Activated T-cell treated with anti-CD3 and anti-CD28 coated beads, Interleukin-2, amount 50 U/mL, for 1 hour (primary cell): Measurements from ENCODE around the gene EME2.
A peak's percentile ranks its signal among the peaks of the same experiment; 100 is the strongest.

Experiments
- DNase-seq: peaks from one replicate; pipeline ENCODE4 v3.0.0-alpha.2; 2020

EME2 gene

DNA sequence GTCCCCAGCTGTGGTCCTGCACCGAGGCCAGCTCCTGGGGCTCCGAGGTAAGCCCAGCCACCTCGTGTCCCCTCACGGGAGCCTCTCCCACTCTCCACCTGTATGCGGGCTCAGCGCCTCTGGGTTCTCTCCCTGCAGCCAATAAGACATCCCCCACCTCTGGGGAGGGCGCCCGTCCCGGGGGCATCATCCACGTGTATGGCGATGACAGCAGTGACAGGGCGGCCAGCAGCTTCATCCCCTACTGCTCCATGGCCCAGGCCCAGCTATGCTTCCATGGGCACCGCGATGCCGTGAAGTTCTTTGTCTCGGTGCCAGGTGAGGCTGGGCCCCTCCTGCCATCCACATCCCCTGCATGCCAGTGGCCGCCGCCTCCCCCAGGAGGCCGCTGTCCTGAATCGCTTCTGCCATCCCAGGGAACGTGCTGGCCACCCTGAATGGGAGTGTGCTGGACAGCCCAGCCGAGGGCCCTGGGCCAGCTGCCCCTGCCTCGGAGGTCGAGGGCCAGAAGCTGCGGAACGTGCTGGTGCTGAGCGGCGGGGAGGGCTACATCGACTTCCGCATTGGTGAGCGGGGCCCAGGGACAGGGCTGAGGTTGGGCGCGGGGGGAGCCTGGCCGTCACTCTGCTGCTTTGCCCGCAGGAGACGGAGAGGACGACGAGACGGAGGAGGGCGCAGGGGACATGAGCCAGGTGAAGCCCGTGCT is 4.4 kb upstream of the EME2 start:
- no peak for DNase-seq

DNA sequence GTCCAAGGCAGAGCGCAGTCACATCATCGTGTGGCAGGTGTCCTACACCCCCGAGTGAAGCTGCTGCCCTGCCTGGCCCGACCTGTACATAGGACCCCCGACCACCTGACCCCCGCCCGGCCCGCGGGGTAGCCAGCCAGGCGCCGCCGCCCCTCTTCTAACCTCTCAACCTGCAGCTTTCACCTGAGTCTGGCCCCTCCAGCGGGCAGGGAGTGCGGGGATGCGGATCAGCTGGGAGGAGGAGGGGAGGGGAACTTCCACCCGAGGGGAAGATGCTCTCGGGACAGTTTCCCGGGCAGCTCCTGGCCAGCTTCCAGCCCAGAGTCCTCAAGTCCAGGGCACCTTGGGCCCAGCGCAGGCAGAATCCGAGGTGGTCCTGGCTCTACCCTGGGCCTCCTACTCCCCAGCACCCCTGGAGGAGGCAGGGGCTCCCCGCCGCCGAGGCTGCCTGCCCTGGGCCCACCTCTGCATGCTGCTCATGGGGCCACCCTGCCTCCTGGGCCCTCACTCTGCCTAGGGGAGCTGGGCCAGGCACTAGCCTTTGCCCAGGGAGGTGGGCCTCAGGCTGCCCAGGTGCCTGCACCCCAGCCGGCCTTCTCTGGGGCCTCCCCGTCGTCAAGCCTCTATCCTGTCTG is 3.7 kb upstream of the EME2 start:
- DNase-seq, result no peak

DNA sequence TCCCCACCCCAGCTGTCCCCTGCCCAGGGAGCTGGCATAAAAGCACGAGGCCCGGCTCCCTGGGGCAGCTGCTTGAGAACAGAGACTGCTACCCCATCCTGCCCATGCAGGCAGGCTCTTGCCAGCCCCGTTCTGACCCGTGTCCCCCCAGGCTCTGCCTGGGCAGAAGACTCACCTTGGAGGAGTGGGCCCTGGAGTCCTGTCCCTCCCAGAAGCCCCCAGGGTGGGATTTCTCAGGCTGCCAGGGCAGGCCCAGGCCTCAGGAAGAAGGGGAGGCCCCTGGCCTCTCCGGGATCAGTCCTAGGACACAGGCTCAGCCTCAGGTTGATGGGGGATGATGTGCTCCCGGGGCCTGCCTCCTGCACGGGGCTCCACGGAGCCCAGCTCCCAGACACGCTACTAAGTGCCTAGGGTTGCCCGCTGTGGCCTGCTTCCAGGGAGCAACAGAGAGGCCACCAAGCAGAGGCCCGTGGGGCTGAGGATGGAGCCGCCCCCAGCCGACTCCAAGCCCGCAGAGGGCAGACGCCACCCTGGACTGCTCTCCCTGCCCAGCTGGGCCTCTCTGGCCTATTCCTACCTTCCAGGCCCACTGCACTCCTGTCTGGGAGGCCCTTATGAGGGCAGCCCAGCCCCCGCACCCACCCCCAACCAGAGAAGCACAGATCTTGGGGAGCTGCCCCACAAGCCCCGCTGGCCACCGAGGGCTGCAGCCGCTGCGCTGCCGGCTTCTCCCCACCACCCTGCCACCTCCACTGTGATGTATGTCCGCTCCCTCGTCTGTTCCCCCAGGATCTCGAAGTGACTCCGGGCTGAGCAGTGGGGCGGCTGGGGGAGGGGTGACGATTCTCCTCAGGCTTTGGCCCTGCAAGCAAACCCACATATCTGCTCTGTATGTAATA is 3.0 kb upstream of the EME2 start:
- DNase-seq, result no peak

DNA sequence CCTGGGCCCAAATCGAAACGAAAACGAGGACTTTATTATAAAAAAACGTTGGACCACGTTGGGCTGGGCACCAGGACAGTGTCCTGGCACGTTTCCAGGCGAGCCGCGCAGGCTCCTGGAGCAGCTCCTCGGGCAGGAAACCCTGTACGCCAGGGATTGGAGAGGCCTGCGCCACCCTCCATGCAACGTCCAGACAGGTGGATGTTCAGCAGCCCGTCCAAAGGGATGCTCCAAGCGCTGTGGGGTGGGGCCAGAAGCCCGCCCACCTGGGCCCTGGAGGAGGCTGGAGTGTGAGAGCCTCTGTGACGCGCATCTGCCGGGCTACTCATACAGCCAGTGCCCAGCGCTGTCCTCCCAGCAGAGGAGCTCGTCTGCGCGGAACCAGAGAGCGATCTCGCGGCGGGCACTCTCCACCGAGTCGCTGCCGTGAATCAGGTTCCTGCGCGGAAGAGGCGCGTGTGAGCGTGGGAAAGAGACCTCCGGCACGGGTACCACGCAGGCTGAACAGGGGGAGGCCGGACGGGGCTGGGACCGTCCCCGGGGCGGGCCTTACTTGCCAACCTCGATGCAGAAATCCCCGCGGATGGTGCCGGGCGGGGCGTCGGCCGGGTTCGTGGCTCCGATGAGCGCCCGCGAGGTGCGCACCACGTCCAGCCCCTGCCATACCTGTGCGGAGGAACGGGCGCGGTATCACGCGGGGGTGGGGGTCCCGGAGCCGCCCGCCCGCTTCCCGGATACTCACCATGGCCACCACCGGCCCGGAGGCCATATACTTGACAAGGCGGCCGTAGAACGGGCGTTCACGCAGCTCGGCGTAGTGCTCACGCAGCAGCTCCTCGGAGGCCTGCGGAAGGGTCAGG is 2.1 kb upstream of the EME2 start:
- DNase-seq, result peak; percentile 66

DNA sequence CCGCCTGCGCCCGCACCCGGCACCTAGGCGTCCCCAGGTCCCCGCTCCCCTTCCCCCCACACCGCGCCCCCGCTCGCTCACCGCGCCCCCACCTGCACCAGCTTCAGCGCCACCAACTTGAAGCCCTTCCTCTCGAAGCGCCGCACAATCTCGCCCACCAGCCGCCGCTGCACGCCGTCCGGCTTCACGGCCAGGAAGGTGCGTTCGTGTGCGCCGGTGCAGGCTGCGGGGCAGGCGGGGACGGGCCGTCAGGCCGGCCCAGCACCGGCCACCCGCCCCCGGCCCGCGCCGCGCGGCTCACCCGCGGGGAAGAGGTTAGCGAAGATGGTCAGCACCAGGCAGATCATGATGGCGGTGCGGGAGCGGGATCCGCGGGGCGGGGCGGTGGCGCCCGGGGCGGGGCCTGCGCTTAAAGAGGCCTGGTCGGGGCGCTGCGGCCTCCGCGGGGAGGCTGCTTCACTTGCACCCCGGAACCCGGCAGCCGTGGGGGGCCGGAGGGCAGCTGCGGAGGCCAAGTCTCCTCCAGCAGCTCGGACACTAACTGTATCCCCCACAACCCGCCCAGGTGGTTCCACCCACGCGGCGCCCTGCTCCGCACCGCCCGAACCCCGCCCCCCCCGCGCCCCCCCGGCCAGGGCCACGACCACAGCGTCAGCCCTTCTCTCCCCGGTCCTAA is 1.3 kb upstream of the EME2 start, which contains the start of gene NME3:
NME3 (minus strand) TSS at position 356 of the 676 bp plus-strand sequence; CDS start at position 347, 9 bp downstream.
- DNase-seq, result peak; percentile 86

DNA sequence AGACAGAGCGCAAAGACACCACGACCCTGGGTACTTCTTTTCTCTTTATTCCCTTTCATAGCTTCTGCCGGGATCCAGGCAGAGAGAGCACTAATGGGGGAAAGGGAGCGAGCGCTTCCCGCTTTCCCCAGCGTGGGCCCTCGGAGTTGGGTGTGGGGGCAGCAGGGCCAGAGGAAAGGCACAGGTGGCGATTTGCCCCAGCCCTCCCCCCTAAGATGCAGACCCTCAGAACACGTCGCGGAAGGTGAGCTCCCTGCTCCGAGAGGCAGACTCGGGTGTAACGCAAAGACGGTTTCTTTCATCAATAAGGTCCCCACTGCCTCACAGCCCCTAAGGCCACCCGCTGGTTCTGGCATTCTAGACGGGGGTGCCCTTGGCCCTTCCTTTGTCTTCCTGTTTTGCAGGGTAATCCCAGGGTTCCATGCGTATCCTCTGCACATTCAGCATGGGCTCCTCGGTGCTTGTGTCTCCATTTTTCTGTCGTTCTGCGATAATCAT is 697 bp upstream of the EME2 start:
- DNase-seq, result peak; percentile 34

DNA sequence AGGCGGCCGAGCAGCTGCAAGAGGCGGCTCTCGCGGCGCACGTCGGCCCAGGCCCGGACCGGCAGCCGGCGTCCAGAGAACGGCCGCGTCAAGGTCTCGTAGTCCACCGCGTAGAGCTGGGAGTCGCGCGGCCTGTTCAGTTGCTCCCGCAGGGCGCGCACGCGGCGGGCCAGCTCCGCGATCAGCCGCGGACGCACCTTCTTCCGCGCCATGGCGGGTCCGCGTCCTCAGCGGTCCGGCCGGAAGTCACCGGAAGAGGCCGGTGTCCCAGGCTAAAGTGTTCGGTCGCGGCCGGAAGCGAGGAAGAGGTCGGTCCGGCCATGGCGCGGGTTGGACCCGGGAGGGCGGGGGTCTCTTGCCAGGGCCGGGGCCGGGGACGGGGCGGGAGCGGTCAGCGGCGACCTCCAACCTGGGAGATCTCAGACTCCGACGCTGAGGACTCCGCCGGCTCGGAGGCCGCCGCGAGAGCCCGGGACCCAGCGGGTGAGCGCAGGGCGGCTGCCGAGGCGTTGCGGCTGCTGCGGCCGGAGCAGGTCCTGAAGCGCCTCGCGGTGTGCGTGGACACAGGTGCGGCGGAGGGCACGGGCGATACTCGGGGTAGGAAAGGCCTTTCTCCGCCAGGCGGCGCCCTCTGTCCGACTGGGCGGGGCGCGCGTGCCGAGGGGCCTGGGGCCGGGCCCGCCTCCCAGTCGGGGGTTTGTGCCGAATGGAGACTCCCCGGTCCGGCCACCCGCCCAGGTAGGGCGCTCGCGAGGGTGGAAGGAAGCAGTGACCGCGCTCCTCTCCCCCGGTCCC is 495 bp downstream of the EME2 start, which contains the start of gene MRPS34:
MRPS34 (minus strand) TSS at position 227 of the 795 bp plus-strand sequence; CDS start at position 212, 15 bp downstream.
- peak; percentile 81 for DNase-seq

DNA sequence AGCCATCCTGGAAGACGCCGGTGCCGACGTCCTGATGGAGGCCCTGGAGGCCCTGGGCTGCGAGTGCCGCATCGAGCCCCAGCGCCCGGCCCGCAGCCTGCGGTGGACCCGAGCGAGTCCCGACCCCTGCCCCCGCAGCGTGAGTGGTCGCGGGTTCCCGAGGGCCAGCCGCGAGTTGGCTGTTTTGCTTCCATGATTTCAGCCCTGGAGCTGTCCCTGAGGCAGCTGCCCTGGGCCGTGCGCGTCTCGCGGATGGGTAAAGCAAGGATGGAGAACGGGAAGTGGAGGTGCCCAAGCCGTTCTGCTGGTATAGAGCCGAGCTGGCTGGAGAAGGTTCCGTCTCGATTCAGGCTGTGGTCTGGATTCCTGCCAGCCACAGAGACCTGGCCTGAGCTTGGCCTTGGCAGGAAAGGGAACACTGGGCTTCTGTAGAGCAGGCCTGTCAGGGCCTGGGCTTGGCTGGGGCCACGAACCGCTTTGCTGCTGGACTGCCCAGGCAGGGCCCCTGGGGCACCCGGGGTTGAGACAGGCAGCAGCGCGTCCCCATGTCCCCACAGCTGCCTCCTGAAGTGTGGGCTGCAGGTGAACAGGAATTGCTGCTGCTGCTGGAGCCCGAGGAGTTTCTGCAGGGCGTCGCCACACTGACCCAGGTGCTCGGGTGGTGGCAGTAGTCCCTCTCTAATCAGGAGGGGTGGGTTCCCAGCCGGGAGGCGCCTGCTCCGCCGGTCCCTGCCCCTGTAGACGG is 1.3 kb downstream of the EME2 start:
- no peak for DNase-seq

DNA sequence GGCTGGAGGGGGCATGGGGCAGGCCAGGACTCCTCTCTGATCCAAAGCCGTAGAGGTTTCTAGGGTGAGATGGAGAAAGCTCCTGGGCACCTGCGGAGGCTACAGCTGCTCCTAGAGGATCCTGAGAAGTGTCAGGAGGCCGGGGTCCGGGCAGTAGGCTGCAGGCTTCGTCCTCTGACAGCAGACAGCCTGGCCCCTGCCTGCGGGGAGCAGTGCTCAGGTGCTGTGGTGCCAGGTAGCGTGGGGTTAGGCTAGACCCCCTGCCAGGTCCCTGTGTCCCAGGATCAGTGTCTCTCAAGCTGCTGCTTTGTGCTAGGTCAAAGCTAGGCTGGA is 1.8 kb downstream of the EME2 start:
- no peak for DNase-seq

DNA sequence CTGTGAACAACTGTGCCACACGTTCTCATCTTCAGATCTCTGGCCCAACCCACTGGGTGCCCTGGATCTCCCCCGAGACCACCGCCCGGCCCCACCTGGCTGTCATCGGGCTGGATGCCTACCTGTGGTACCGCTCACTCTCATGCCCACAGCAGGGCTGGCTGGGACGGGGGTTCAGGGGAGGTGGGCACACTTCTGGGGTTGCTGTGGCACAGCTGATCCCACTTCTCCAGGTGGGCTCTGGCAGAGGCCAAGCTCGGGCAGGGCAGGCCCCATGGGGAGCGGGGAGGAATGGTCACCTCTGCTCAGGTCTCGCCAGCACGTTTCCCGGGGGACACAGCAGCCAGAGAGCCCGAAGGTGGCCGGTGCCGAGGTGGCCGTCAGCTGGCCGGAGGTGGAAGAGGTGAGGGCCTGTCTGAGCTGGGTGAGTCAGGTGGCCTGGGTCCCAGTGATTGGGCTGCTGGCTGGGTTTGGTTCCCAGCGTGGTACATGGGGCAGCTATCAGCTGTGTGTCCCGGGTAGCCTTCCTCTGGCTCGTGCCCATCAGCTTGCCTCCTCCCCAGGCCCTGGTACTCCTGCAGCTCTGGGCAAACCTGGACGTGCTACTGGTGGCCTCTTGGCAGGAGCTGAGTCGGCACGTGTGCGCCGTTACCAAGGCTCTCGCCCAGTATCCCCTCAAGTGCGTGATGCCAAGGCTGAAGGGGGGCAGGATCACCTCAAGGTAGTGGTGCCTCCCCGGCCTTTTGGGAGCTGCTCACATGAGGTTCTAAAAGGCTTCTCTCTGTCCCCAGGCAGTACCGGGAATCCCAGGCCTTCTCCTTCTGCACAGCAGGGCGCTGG is 2.6 kb downstream of the EME2 start:
- no peak for DNase-seq

DNA sequence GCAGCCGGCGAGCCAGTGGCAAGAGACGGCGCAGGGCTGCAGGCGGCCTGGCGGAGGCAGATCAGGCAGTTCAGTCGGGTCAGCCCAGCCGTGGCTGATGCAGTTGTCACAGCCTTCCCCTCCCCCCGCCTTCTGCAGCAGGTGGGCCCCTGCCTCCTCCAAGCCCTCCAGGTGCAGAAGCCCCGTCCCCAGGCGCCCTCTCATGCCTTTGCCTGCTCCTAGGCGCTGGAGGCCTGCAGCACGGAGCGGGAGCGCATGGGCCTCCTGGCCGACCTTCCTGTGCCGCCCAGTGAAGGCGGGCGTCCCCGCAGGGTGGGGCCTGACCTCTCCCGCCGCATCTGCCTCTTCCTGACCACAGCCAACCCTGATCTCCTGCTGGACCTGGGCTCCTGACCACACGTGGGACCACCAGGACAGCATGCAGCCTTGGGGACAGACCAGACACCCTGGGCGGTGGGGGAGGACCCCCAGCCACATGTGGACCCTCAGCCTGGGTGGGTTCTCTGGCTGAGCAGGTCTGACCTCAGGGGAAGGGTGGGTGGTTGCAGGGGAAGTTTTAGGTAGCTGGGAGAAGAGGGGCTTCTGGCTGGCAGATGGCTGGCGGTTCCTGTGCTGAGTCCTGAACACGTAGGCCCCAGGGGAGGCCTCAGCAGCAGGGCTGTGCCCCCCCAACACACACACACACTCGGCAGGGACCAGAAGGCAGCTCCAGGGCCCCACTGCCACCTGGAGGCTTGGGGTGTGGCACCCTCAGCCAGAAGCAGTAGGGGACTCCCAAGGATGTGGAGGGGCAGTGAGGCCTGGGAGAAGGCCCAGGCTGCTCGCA is 3.4 kb downstream of the EME2 start:
- DNase-seq, result no peak

DNA sequence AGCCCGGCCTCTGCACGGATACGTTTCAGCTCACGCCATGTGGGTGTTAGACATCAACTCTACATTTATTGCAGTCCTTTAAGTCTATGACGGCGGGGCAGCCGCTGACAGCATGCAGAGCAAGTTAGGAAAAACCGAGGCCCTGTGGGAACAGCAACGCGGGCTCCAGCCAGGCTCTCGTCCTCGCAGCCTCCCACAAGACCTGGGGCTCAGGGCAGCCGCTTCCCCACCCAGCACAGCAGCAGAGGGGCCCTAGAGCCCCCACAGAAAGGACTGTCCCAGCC is 4.0 kb downstream of the EME2 start:
- no peak for DNase-seq

DNA sequence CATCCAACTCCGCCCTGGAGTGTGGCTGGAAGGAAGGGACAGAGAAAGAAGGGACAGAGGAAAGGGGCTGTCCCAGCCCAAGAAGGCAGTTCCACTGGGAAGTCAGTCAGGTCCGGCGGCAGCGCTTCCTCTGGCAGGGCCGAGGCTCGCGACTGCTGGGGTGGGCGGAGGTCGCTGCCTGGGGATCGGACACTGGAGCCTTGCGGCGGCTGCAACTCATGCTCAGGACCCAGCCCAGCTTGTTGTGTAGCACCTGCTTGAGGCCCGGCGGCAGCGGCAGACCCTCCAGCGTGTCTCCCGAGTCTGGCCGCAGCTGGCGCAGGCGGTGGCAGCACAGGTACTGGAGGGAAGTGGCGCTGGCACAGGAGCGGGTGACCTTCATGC is 4.4 kb downstream of the EME2 start:
- DNase-seq, result no peak

DNA sequence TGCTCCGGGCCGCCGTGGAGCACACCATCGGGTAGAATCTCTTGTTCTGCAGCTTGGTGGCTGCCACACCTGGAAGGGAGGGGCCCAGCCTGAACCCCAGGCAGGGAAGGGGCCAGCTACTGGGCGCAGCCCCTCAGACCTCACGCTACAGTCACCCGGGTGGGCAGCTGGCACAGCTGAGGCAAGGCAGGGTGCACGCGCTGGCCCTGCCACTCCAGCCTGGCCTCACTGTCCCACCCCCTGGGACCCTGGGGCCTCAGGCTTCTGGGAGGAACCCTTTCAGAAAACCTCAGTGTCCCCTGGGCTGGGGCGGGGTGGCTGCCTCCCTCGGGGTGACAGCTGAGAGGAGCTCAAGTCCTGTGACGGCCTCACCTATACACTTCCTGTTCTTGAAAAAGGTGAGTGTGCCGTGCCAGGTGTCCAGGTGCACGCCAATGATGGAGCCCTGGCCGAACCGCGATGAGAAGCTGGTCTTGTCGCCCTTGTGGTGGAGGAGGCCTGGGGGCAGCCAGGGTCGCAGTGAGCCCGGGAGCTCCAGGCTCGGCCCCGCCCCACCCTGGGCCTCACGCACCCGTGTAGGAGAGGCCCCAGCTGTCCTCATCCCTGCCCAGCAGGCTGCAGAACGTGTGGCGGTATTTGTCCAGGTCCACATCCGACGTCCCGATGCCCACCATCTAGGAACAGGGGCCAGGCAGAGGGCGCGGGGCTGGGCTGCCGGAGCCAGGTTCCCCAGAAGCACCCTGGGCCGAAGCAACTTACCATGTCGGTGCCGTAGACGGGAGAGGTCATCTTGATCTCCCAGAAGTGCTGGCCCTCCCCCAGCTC is 5.0 kb downstream of the EME2 start:
- DNase-seq, result no peak

DNA sequence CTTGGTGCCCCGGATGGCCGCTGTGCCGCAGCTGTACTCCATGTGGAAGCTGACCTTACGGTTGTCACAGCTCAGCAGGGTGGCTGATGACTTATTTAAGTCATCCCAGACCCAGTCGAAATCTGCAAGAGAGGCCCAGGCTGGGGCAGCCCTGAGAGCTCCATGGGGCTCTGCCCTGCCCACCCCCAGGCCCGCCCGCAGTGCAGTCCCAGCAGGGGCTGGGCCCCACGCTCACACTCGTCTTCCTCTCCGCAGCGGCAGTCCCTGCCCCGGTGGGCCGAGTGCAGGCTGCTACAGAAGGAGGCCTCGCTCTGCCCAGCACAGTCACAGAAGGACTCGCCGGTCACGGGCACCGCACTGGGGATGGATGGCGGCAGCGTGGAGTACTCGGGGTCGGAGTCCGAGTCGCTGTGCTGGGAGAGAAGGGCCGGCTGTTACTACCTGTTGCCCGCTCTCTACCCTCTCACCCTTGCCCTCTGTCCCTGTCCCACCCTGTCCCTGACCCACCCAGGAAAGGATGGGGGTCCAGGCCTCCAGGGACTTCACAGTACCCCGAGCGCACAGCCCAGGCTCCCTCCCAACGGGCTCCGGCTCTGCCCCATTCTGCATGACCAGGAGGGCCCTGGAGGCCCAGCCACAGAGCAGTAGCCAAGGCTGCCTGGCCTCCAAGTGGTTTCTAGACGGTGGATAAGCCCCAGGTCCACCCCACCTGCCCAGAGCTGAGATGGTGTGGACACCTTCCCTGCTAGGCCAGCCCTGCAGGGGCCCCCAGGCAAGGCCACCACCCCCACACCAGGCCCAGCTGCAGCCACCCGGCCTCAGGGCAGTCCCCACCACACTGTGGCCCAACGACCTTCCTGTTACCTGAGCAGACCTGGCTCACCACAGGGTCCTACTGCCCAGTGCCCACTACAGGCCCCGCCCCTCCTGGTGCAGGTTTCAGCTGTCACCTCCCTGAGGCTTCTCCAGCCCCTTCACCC is 5.9 kb downstream of the EME2 start:
- DNase-seq, result no peak

DNA sequence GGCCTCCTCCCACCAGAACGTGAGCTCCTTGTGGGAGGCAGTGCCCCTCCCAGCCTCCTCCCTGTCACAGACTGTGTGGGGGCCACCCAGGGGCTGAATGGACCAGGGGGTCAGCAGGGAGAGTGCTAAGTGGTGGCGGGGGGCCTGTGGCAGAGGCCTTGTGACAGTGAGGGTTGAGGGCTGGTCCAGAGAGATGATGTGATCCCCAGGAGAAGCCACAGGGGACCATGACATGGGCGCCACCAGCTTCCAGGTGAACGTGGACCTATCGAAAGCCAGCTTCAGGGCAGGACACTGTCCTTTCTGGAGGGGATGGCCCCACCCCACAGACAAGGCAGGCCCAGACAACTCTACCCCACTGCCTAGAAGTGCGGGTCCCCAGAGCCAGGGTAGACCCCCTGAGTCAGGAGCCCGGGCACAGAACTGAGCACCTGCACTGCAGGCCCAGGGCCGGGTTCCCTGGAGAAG is 6.7 kb downstream of the EME2 start:
- no peak for DNase-seq
